Endodermal cell (in vitro differentiated cells): ENCODE results near the gene RAB3D. TPM values are rescaled to one million over a fixed set of nuclear protein-coding genes. Genes with fewer than 3 reads are reported as not detected.

Experiments used
- DNase-seq: peaks from one replicate; pipeline ENCODE4 v3.0.0-alpha.2; 2017
- H3K27ac ChIP-seq: 2 replicates; pipeline ENCODE4 v1.5.1; 2013; ENCODE audit warnings: mild to moderate bottlenecking, low read depth, low read length, moderate library complexity
- H3K27me3 ChIP-seq: 2 replicates; pipeline ENCODE4 v1.6.1; 2013; ENCODE audit warnings: mild to moderate bottlenecking, low read length, moderate library complexity; ENCODE audit not compliant: insufficient read depth, control insufficient read depth, poor library complexity, severe bottlenecking
- H3K36me3 ChIP-seq: 2 replicates; pipeline ENCODE4 v1.7.0; 2013; ENCODE audit warnings: mild to moderate bottlenecking, low read length, moderate library complexity; ENCODE audit not compliant: control insufficient read depth, insufficient read depth
- H3K4me1 ChIP-seq: one replicate; pipeline ENCODE4 v1.7.0; 2013; ENCODE audit warnings: low read length; ENCODE audit not compliant: control insufficient read depth, insufficient read depth
- H3K4me3 ChIP-seq: 2 replicates; pipeline ENCODE4 v1.5.1; 2013; ENCODE audit warnings: mild to moderate bottlenecking, low read length, moderate library complexity
- H3K9ac ChIP-seq: 2 replicates; pipeline ENCODE4 v1.6.1; 2013; ENCODE audit warnings: mild to moderate bottlenecking, low read length, moderate library complexity; ENCODE audit not compliant: poor library complexity, severe bottlenecking; ENCODE audit errors: extremely low read depth
- H3K9me3 ChIP-seq: 2 replicates; pipeline ENCODE4 v1.6.1; 2013; ENCODE audit warnings: mild to moderate bottlenecking, low read length, moderate library complexity; ENCODE audit not compliant: control insufficient read depth
- H3K27ac Mint-ChIP-seq: 2 replicates; pipeline ENCODE4 v1.8.0; 2020; ENCODE audit warnings: mixed read lengths
- H3K27me3 Mint-ChIP-seq: 2 replicates; pipeline ENCODE4 v1.8.0; 2021; ENCODE audit warnings: mild to moderate bottlenecking, mixed read lengths; ENCODE audit not compliant: insufficient read depth
- H3K36me3 Mint-ChIP-seq: 2 replicates; pipeline ENCODE4 v1.8.0; 2020; ENCODE audit warnings: low read depth, mixed read lengths
- H3K4me1 Mint-ChIP-seq: 2 replicates; pipeline ENCODE4 v1.8.0; 2020; ENCODE audit warnings: mixed read lengths
- H3K4me3 Mint-ChIP-seq: 2 replicates; pipeline ENCODE4 v1.8.0; 2020; ENCODE audit warnings: mild to moderate bottlenecking, moderate library complexity, mixed read lengths
- H3K9me3 Mint-ChIP-seq: 2 replicates; pipeline ENCODE4 v1.8.0; 2020; ENCODE audit warnings: mild to moderate bottlenecking, mixed read lengths
- CTCF ChIP-seq: fragments of 200-600 bp; sonication (generic); conservative IDR thresholded peaks from 2 replicates; pipeline ENCODE4 v1.5.0; 2021; ENCODE audit warnings: antibody characterized with exemption, mild to moderate bottlenecking
- WGBS, 2 experiments: methylation state at CpG; one replicate each; pipeline versions ENCODE4 v1.1.5 to v1.1.7; 2013; ENCODE audit warnings: missing lambda C conversion rate in 2 of 2, mixed read lengths in 1 of 2; ENCODE audit not compliant: insufficient coverage in 1 of 2, insufficient read length in 1 of 2; 5-methylcytosine and 5-hydroxymethylcytosine counted together
- total RNA-seq, 2 donors: library from RNA; stranded (reverse); fragmentation: NEBNext Ultra II Directional in 1 of 2; extraction: Animal tissue kit (Norgen Biotek cat#: 25700) in 1 of 2; gene quantifications; 2 replicates in 1 of 2; 3 replicates in 1 of 2; pipeline ENCODE4 v1.2.1, GENCODE V29; 2021

RAB3D gene
- total RNA-seq, 2 donors from 2014 or later: 37.2 to 43.2 TPM

- no peak for DNase-seq
- Histone ChIP-seq H3K36me3 (peaks cover 5% of the 10 kb centered on the region), H3K27me3 (no peaks in the 10 kb centered on the region), H3K9ac (no peak overlapping the region), H3K4me3 (peak overlapping the region; percentile 83), H3K27ac (no peak overlapping the region), H3K4me1 (no peaks in the 10 kb centered on the region), H3K9me3 (no peaks in the 10 kb centered on the region)
- no peak for TF ChIP-seq CTCF
- H3K4me3 Mint-ChIP-seq: peak overlapping the region; percentile 74
- H3K9me3 Mint-ChIP-seq: no peaks in the 10 kb centered on the region
- H3K27me3 Mint-ChIP-seq: no peaks in the 10 kb centered on the region
- WGBS, 2 experiments: 88 to 100% methylated on average over 2 to 5 of the region's 5 CpGs
- peaks cover 6% of the 10 kb centered on the region for H3K36me3 Mint-ChIP-seq
- peaks cover 5% of the 10 kb centered on the region for H3K4me1 Mint-ChIP-seq
- no peak overlapping the region for H3K27ac Mint-ChIP-seq
These were observed 45.3 kb upstream of the RAB3D start for GRCh38 chr19:11384778-11385129.

GRCh38 chr19:11383706-11384048 lies 44.2 kb upstream of the RAB3D start:
- peak overlapping the region; percentile 83 for H3K4me3 ChIP-seq
- Mint-ChIP-seq H3K9me3 (no peaks in the 10 kb centered on the region), H3K27ac (peak overlapping the region; percentile 61), H3K4me3 (peak overlapping the region; percentile 74), H3K36me3 (peaks cover 9% of the 10 kb centered on the region), H3K4me1 (peaks cover 5% of the 10 kb centered on the region), H3K27me3 (no peaks in the 10 kb centered on the region)
- H3K36me3 ChIP-seq: peaks cover 7% of the 10 kb centered on the region
- peak overlapping the region; percentile 41 for H3K9ac ChIP-seq
- H3K4me1 ChIP-seq: no peaks in the 10 kb centered on the region
- no peak overlapping the region for H3K27ac ChIP-seq
- 0% methylated on average over 4 to 9 of the region's 9 CpGs for WGBS, 2 experiments
- H3K27me3 ChIP-seq: no peaks in the 10 kb centered on the region
- H3K9me3 ChIP-seq: no peaks in the 10 kb centered on the region
- DNase-seq: no peak
- no peak for TF ChIP-seq CTCF

GRCh38 chr19:11382898-11383705 lies 43.6 kb upstream of the RAB3D start:
- Histone ChIP-seq H3K9me3 (no peaks in the 10 kb centered on the region), H3K27ac (no peak overlapping the region), H3K36me3 (peaks cover 12% of the 10 kb centered on the region), H3K27me3 (no peaks in the 10 kb centered on the region), H3K4me3 (peak overlapping the region; percentile 83), H3K4me1 (no peaks in the 10 kb centered on the region), H3K9ac (peak overlapping the region; percentile 41)
- peaks cover 5% of the 10 kb centered on the region for H3K4me1 Mint-ChIP-seq
- WGBS, 2 experiments: 0 to 2% methylated on average over 11 to 65 of the region's 65 CpGs
- no peaks in the 10 kb centered on the region for H3K9me3 Mint-ChIP-seq
- peak overlapping the region; percentile 81 for H3K27ac Mint-ChIP-seq
- H3K36me3 Mint-ChIP-seq: peaks cover 13% of the 10 kb centered on the region
- no peaks in the 10 kb centered on the region for H3K27me3 Mint-ChIP-seq
- peak overlapping the region; percentile 74 for H3K4me3 Mint-ChIP-seq
- peak; percentile 93 for TF ChIP-seq CTCF
- DNase-seq: peak; percentile 94
